Body of pancreas (tissue), 4 donors: ENCODE results near the gene DEDD2. TPM values are rescaled to one million over a fixed set of nuclear protein-coding genes. Genes with fewer than 3 reads are reported as not detected.

Experiments used
- ATAC-seq: fragments of 150-250 bp; one replicate; pipeline ENCODE4 v1.9.1; 2016
- DNase-seq, 4 donors: peaks; one replicate each; pipeline ENCODE4 v3.0.0-alpha.2; 2019
- H3K27ac ChIP-seq, 4 donors: fragments of 200-600 bp; sonication (generic); 1 replicate in 3 of 4; 2 replicates in 1 of 4; pipeline versions ENCODE4 v1.5.1 to v1.6.1; 2016 to 2019; ENCODE audit warnings: mild to moderate bottlenecking in 1 of 4, mixed read lengths in 1 of 4, moderate library complexity in 1 of 4
- H3K27me3 ChIP-seq, 2 donors: fragments of 200-600 bp; sonication (generic); one replicate each; pipeline ENCODE4 v1.6.0; 2016; ENCODE audit warnings: mild to moderate bottlenecking in 1 of 2
- H3K36me3 ChIP-seq, 2 donors: fragments of 200-600 bp; sonication (generic); replicated peaks in 1 of 2; 2 replicates each; pipeline ENCODE4 v1.5.1; 2016; ENCODE audit warnings: low read depth in 2 of 2; ENCODE audit not compliant: insufficient read depth in 1 of 2
- H3K4me1 ChIP-seq: fragments of 200-600 bp; sonication (generic); one replicate; pipeline ENCODE4 v1.6.0; 2016
- H3K4me3 ChIP-seq, 2 donors: fragments of 200-600 bp; sonication (generic); 1 replicate in 1 of 2; 2 replicates in 1 of 2; pipeline ENCODE4 v1.5.1; 2016 to 2019
- H3K9me3 ChIP-seq, 3 donors: fragments of 200-600 bp; sonication (generic); 1 replicate in 2 of 3; 2 replicates in 1 of 3; pipeline ENCODE4 v1.5.1; 2016
- POLR2A ChIP-seq, 3 donors: fragments of 450-650 bp; IDR thresholded peaks; one replicate each; pipeline ENCODE4 v1.6.1; 2016; ENCODE audit warnings: antibody characterized with exemption in 3 of 3, mild to moderate bottlenecking in 2 of 3
- WGBS, 2 donors: methylation state at CpG; one replicate each; pipeline ENCODE4 v1.1.5; 2017; 5-methylcytosine and 5-hydroxymethylcytosine counted together
- intact Hi-C: fragments of 100-400 bp; cut with DNase I; formaldehyde crosslinking; loops from one replicate; pipeline ENCODE4 v1.15.1; 2023
- total RNA-seq, 2 donors: library from RNA; depleted of rRNA; stranded (reverse); fragments of >200 nt; gene quantifications; one replicate each; pipeline ENCODE4 v1.1.0, GENCODE V29; 2016
- TF ChIP-seq, protein P1 (sequence below), 7 experiments: fragments of 450-650 bp in 4 of 7; fragments of 200-600 bp in 3 of 7; sonication (generic) in 3 of 7; IDR thresholded peaks; one replicate each; pipeline ENCODE4 v1.5.1; 2016 to 2019; ENCODE audit warnings: antibody characterized with exemption in 7 of 7

Gene DEDD2
- total RNA-seq, 2 donors from 2014 or later = 34.8 to 44.2 TPM

- WGBS, 2 donors = 66 to 74% methylated on average over 19 of the region's 19 CpGs
- intact Hi-C loops = no loop called here
- no peak for DNase-seq
- H3K27me3 ChIP-seq = no peaks in the 10 kb centered on the region
- H3K9me3 ChIP-seq = no peaks in the 10 kb centered on the region
- no peak overlapping the region for H3K27ac ChIP-seq
- no peaks in the 10 kb centered on the region for H3K36me3 ChIP-seq
- no peak overlapping the region for H3K4me3 ChIP-seq
- H3K4me1 ChIP-seq = no peaks in the 10 kb centered on the region
- TF ChIP-seq, protein P1, sequence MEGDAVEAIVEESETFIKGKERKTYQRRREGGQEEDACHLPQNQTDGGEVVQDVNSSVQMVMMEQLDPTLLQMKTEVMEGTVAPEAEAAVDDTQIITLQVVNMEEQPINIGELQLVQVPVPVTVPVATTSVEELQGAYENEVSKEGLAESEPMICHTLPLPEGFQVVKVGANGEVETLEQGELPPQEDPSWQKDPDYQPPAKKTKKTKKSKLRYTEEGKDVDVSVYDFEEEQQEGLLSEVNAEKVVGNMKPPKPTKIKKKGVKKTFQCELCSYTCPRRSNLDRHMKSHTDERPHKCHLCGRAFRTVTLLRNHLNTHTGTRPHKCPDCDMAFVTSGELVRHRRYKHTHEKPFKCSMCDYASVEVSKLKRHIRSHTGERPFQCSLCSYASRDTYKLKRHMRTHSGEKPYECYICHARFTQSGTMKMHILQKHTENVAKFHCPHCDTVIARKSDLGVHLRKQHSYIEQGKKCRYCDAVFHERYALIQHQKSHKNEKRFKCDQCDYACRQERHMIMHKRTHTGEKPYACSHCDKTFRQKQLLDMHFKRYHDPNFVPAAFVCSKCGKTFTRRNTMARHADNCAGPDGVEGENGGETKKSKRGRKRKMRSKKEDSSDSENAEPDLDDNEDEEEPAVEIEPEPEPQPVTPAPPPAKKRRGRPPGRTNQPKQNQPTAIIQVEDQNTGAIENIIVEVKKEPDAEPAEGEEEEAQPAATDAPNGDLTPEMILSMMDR (IDR thresholded peaks at IDR 0.05) = no peak
- no peak for ATAC-seq
Measured at GRCh38 chr19:42169486-42170413, 47.7 kb downstream of the DEDD2 start.

DNA sequence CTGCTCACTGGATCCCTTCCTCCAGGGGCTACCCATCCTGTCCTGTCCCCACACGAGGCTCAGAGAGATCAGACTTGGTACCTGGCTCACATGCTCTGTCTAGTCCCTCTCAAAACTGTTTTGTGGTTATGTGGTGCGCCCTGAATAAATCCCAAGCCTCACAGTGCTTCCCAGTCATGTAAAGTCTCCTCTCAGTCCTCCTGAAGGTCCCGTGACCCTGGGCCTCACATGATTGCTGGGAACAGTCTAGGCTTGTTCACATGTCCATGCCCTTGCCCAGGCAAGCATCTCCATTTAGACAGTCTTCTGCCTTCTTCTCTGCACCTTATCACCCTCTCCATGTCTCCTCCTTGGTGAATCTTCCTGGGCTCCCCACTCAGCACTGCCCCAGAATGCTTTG is 49.3 kb downstream of the DEDD2 start:
- intact Hi-C loops = no loop called here
- no peak for DNase-seq
- WGBS, 2 donors = 56 to 64% methylated on average over 3 of the region's 3 CpGs

GRCh38 chr19:42166316-42166715 is 51.2 kb downstream of the DEDD2 start:
- H3K9me3 ChIP-seq = no peaks in the 10 kb centered on the region
- no peaks in the 10 kb centered on the region for H3K4me1 ChIP-seq
- ATAC-seq = no peak
- H3K27ac ChIP-seq = no peak overlapping the region
- intact Hi-C loops = no loop called here
- WGBS, 2 donors = 28 to 43% methylated on average over 7 of the region's 7 CpGs
- H3K27me3 ChIP-seq = no peaks in the 10 kb centered on the region
- no peaks in the 10 kb centered on the region for H3K36me3 ChIP-seq
- DNase-seq = no peak
- H3K4me3 ChIP-seq = no peak overlapping the region
- TF ChIP-seq POLR2A (IDR thresholded peaks at IDR 0.05) = no peak
- TF ChIP-seq, protein P1 (IDR thresholded peaks at IDR 0.05) = no peak

More for the DNA sequence above, 49.3 kb downstream of the DEDD2 start:
- no peaks in the 10 kb centered on the region for H3K36me3 ChIP-seq
- no peaks in the 10 kb centered on the region for H3K9me3 ChIP-seq
- H3K27ac ChIP-seq = no peak overlapping the region
- H3K27me3 ChIP-seq = no peaks in the 10 kb centered on the region
- no peaks in the 10 kb centered on the region for H3K4me1 ChIP-seq
- ATAC-seq = no peak
- TF ChIP-seq, protein P1 (IDR thresholded peaks at IDR 0.05) = no peak
- TF ChIP-seq POLR2A (IDR thresholded peaks at IDR 0.05) = no peak
- H3K4me3 ChIP-seq = no peak overlapping the region

GRCh38 chr19:42165146-42165545 is 52.3 kb downstream of the DEDD2 start:
- no peak for TF ChIP-seq POLR2A (IDR thresholded peaks at IDR 0.05)
- TF ChIP-seq, protein P1 (IDR thresholded peaks at IDR 0.05) = no peak
- Histone ChIP-seq H3K36me3 (no peaks in the 10 kb centered on the region), H3K9me3 (no peaks in the 10 kb centered on the region), H3K4me1 (no peaks in the 10 kb centered on the region), H3K4me3 (no peak overlapping the region), H3K27me3 (no peaks in the 10 kb centered on the region), H3K27ac (no peak overlapping the region)
- intact Hi-C loops = no loop called here
- WGBS, 2 donors = 38 to 50% methylated on average over 2 of the region's 2 CpGs
- no peak for ATAC-seq
- DNase-seq = no peak
